H1 (cell line): ENCODE data around the gene CELF4. TPM values are rescaled to one million over a fixed set of nuclear protein-coding genes. Genes with fewer than 3 reads are reported as not detected.

Source experiments
- CTCF ChIA-PET: fragments of 300-600 bp; sonication (Branson Sonifier 250); formaldehyde crosslinking; loops from one replicate; lab custom pipeline; 2021; ENCODE audit not compliant: partially characterized antibody; lab: Charles Lee
- POLR2A ChIA-PET: fragments of 300-600 bp; sonication (Branson Sonifier 250); formaldehyde crosslinking; loops from one replicate; lab custom pipeline; 2021; ENCODE audit warnings: inconsistent platforms; ENCODE audit not compliant: partially characterized antibody; lab: Charles Lee
- DNase-seq, 2 experiments: peaks; one replicate each; pipeline versions ENCODE4 v3.0.0 to v3.0.0-alpha.2; 2010 to 2022; ENCODE audit warnings: low spot score in 2 of 2, low read depth in 1 of 2, mixed read lengths in 1 of 2
- FAIRE-seq: peaks from 2 replicates; lab custom pipeline; 2011; peaks lifted over from hg19 to GRCh38; lab: Jason Lieb, UNC
- H2AFZ ChIP-seq: 2 replicates; pipeline ENCODE4 v1.8.1; 2012; ENCODE audit warnings: low read length, inconsistent platforms
- H2AK5ac ChIP-seq: 2 replicates; pipeline ENCODE4 v1.6.1; 2013; ENCODE audit warnings: low read depth, low read length
- H2BK120ac ChIP-seq: replicated peaks from 2 replicates; pipeline ENCODE3; 2013; ENCODE audit warnings: low read depth, low read length, inconsistent platforms
- H2BK12ac ChIP-seq: 2 replicates; pipeline ENCODE4 v1.6.1; 2013; ENCODE audit warnings: low read depth, low read length
- H2BK15ac ChIP-seq: 2 replicates; pipeline ENCODE4 v1.6.1; 2013; ENCODE audit warnings: low read length
- H2BK20ac ChIP-seq: 2 replicates; pipeline ENCODE4 v1.6.1; 2013; ENCODE audit warnings: low read length
- H2BK5ac ChIP-seq: 2 replicates; pipeline ENCODE4 v1.6.1; 2013; ENCODE audit warnings: low read depth, low read length
- H3K14ac ChIP-seq: 2 replicates; pipeline ENCODE4 v1.6.1; 2013; ENCODE audit warnings: inconsistent platforms; ENCODE audit not compliant: insufficient read length
- H3K18ac ChIP-seq: 2 replicates; pipeline ENCODE4 v1.6.1; 2013; ENCODE audit warnings: low read length; ENCODE audit errors: extremely low read depth
- H3K23ac ChIP-seq: 2 replicates; pipeline ENCODE4 v1.6.1; 2013; ENCODE audit warnings: inconsistent platforms; ENCODE audit not compliant: insufficient read length
- H3K23me2 ChIP-seq: 2 replicates; pipeline ENCODE4 v1.6.1; 2013; ENCODE audit warnings: low read depth, low read length
- H3K27ac ChIP-seq: 2 replicates; pipeline ENCODE4 v1.6.1; 2011; ENCODE audit warnings: low read depth, low read length, inconsistent platforms
- H3K27me3 ChIP-seq, 4 experiments: replicated peaks in 1 of 4; 1 replicate in 1 of 4; 2 replicates in 3 of 4; pipeline versions ENCODE4 v1.6.1 to v1.8.1; 2011 to 2013; ENCODE audit warnings: low read length in 3 of 4, mild to moderate bottlenecking in 3 of 4, inconsistent platforms in 2 of 4, mixed read lengths in 2 of 4, moderate library complexity in 1 of 4; ENCODE audit not compliant: control insufficient read depth in 3 of 4, insufficient read depth in 3 of 4; ENCODE audit errors: extremely low read depth in 1 of 4
- H3K36me3 ChIP-seq, 4 experiments: 2 replicates each; pipeline versions ENCODE4 v1.6.1 to v1.8.1; 2011 to 2013; ENCODE audit warnings: mild to moderate bottlenecking in 4 of 4, low read length in 3 of 4, moderate library complexity in 2 of 4, control low read depth in 1 of 4, inconsistent platforms in 1 of 4; ENCODE audit not compliant: insufficient read depth in 4 of 4, control insufficient read depth in 2 of 4
- H3K4ac ChIP-seq: replicated peaks from 2 replicates; pipeline ENCODE3; 2013; ENCODE audit warnings: low read length, low read depth, mixed read lengths, inconsistent platforms; ENCODE audit not compliant: insufficient read length
- H3K4me1 ChIP-seq, 4 experiments: replicated peaks in 1 of 4; 1 replicate in 1 of 4; 2 replicates in 3 of 4; pipeline versions ENCODE4 v1.6.1 to v1.8.1; 2011 to 2013; ENCODE audit warnings: low read length in 3 of 4, inconsistent platforms in 2 of 4, mixed read lengths in 1 of 4; ENCODE audit not compliant: insufficient read depth in 4 of 4, control insufficient read depth in 3 of 4
- H3K4me2 ChIP-seq, 2 experiments: 2 replicates each; pipeline versions ENCODE4 v1.6.1 to v1.8.1; 2011 to 2013; ENCODE audit warnings: low read depth in 2 of 2, low read length in 2 of 2, control low read depth in 1 of 2, inconsistent platforms in 1 of 2, mild to moderate bottlenecking in 1 of 2; ENCODE audit not compliant: insufficient read depth in 1 of 2
- H3K4me3 ChIP-seq, 4 experiments: fragments of 200-600, 300-600 bp in 1 of 4; sonication (generic), shearing (Covaris generic), sonication (Bioruptor Twin) in 1 of 4; 2 replicates each; pipeline versions ENCODE4 v1.5.1 to v1.8.1; 2011 to 2016; ENCODE audit warnings: low read length in 4 of 4, low read depth in 3 of 4, control low read depth in 2 of 4, inconsistent platforms in 2 of 4, mild to moderate bottlenecking in 2 of 4, mixed read lengths in 1 of 4, moderate library complexity in 1 of 4; ENCODE audit not compliant: insufficient read depth in 2 of 4; ENCODE audit errors: extremely low read depth in 1 of 4
- H3K56ac ChIP-seq: replicated peaks from 2 replicates; pipeline ENCODE3; 2013; ENCODE audit warnings: low read depth, mild to moderate bottlenecking, mixed read lengths, low read length, inconsistent platforms; ENCODE audit not compliant: insufficient read length
- H3K79me1 ChIP-seq: 2 replicates; pipeline ENCODE4 v1.6.1; 2013; ENCODE audit warnings: low read depth, low read length, control low read depth
- H3K79me2 ChIP-seq, 2 experiments: 2 replicates each; pipeline versions ENCODE4 v1.6.1 to v1.8.1; 2012 to 2013; ENCODE audit warnings: low read length in 2 of 2, mild to moderate bottlenecking in 2 of 2, inconsistent platforms in 1 of 2; ENCODE audit not compliant: insufficient read depth in 2 of 2, control insufficient read depth in 1 of 2
- H3K9ac ChIP-seq, 4 experiments: replicated peaks in 1 of 4; 1 replicate in 1 of 4; 2 replicates in 3 of 4; pipeline versions ENCODE4 v1.6.1 to v1.8.1; 2011 to 2013; ENCODE audit warnings: low read depth in 3 of 4, low read length in 3 of 4, control low read depth in 2 of 4, mild to moderate bottlenecking in 2 of 4, moderate library complexity in 2 of 4, inconsistent platforms in 1 of 4; ENCODE audit errors: extremely low read depth in 1 of 4
- H3K9me3 ChIP-seq, 2 experiments: 2 replicates each; pipeline versions ENCODE4 v1.6.1 to v1.8.1; 2012 to 2013; ENCODE audit warnings: mild to moderate bottlenecking in 2 of 2, moderate library complexity in 2 of 2, control low read depth in 1 of 2, inconsistent platforms in 1 of 2, low read depth in 1 of 2, low read length in 1 of 2, mixed read lengths in 1 of 2; ENCODE audit not compliant: insufficient read depth in 2 of 2
- H4K20me1 ChIP-seq, 2 experiments: replicated peaks in 1 of 2; 2 replicates each; pipeline versions ENCODE3 to v1.8.1; 2011 to 2013; ENCODE audit warnings: inconsistent platforms in 2 of 2, low read length in 2 of 2, mild to moderate bottlenecking in 1 of 2; ENCODE audit not compliant: insufficient read depth in 2 of 2, control insufficient read depth in 1 of 2
- H4K5ac ChIP-seq: 2 replicates; pipeline ENCODE4 v1.6.1; 2013; ENCODE audit warnings: low read length, low read depth, mixed read lengths, inconsistent platforms; ENCODE audit not compliant: insufficient read length
- H4K8ac ChIP-seq: 2 replicates; pipeline ENCODE4 v1.8.0; 2013; ENCODE audit warnings: mild to moderate bottlenecking, moderate library complexity, low read length, inconsistent platforms; ENCODE audit not compliant: insufficient read depth; ENCODE audit errors: extremely low read depth
- H4K91ac ChIP-seq: replicated peaks from 2 replicates; pipeline ENCODE3; 2013; ENCODE audit warnings: low read length, mixed read lengths, inconsistent platforms; ENCODE audit not compliant: insufficient read length
- BACH1 ChIP-seq: IDR thresholded peaks from 2 replicates; pipeline ENCODE4 v1.6.1; 2012; ENCODE audit warnings: low read length, improper control_type of control experiment
- WGBS, 2 experiments: shearing (Covaris generic) in 1 of 2; methylation state at CpG; one replicate each; pipeline versions ENCODE4 v1.1.6 to v1.1.7; 2013 to 2015; ENCODE audit warnings: low lambda C conversion rate in 2 of 2, mixed read lengths in 2 of 2, inconsistent platforms in 1 of 2, low coverage in 1 of 2, missing lambda C conversion rate in 1 of 2; ENCODE audit not compliant: insufficient replicate concordance in 2 of 2, insufficient coverage in 1 of 2, insufficient read length in 1 of 2; ENCODE audit errors: extremely low coverage in 1 of 2, missing lambda C conversion rate in 1 of 2; 5-methylcytosine and 5-hydroxymethylcytosine counted together
- polyA plus RNA-seq, 7 experiments: library from polyadenylated mRNA; depleted of rRNA in 3 of 7; stranded (reverse) in 5 of 7; unstranded in 2 of 7; fragments of >200 nt in 5 of 7; fragments of 200-250 nt in 2 of 7; gene quantifications; 1 replicate in 5 of 7; 2 replicates in 1 of 7; 4 replicates in 1 of 7; pipeline versions ENCODE4 v1.2.1 to v1.2.3, GENCODE V29; 2011 to 2013; ENCODE audit warnings: missing spikeins in 2 of 7, mixed read lengths in 2 of 7
- total RNA-seq: library from RNA; stranded (reverse); fragmentation: NEBNext Ultra II Directional; extraction: Animal tissue kit (Norgen Biotek cat#: 25700); gene quantifications from 2 replicates; pipeline ENCODE4 v1.2.1, GENCODE V29; 2021

Gene CELF4
- total and polyA plus RNA-seq, 2 of the 8 experiments (the other 6 are each of a cell fraction or from before 2014, with no cell fraction given): 1.6 to 3.4 TPM

GRCh38 chr18:37575646-37576045, 10.0 kb upstream of the CELF4 start:
- TF ChIP-seq BACH1: no peak
- H3K27ac ChIP-seq: no peak overlapping the region
- H3K4me2 ChIP-seq: no peak overlapping the region
- H4K91ac ChIP-seq: no peak overlapping the region
- peaks cover 0 to 8% (median 2%) of the 10 kb centered on the region in 4 experiments; a peak in 3 of 7 replicates for H3K27me3 ChIP-seq
- H2BK20ac ChIP-seq: peak overlapping the region; percentile 73; the same call in 1 of the 2 replicates
- H2BK5ac ChIP-seq: no peak overlapping the region
- H3K9me3 ChIP-seq: no peaks in the 10 kb centered on the region
- no peaks in the 10 kb centered on the region for H4K20me1 ChIP-seq
- H2BK12ac ChIP-seq: no peak overlapping the region; the same call in 1 of the 2 replicates
- ChIA-PET POLR2A (interaction anchor here (1.6 to 4.7 kb wide), 2 partner anchors 9 to 10 kb away, joined by 5 to 21 read pairs; partner anchors contain the start of gene CELF4), CTCF (interaction anchor here (0.6 to 1.0 kb wide), 4 partner anchors 20 to 630 kb away, joined by 3 read pairs; no protein-coding TSS in a partner anchor)
- no peak overlapping the region for H3K14ac ChIP-seq
- no peak overlapping the region for H2AFZ ChIP-seq
- peaks cover 26 to 50% (median 33%) of the 10 kb centered on the region in 4 experiments for H3K4me1 ChIP-seq
- H3K23ac ChIP-seq: no peak overlapping the region
- H3K23me2 ChIP-seq: no peaks in the 10 kb centered on the region
- H4K5ac ChIP-seq: no peak overlapping the region
- H3K9ac ChIP-seq: no peak overlapping the region
- no peak overlapping the region for H3K4ac ChIP-seq
- H2BK15ac ChIP-seq: no peak overlapping the region
- H2AK5ac ChIP-seq: no peak overlapping the region
- H3K79me2 ChIP-seq: no peaks in the 10 kb centered on the region
- DNase-seq: no peak
- FAIRE-seq: no peak
- H2BK120ac ChIP-seq: no peak overlapping the region
- no peak overlapping the region for H4K8ac ChIP-seq
- no peak overlapping the region for H3K4me3 ChIP-seq
- H3K36me3 ChIP-seq: no peaks in the 10 kb centered on the region
- no peak overlapping the region for H3K18ac ChIP-seq
- 93% methylated on average over 10 of the region's 10 CpGs; no CpG with 5 or more reads in 1 of the 2 experiments for WGBS, 2 experiments
- no peaks in the 10 kb centered on the region for H3K79me1 ChIP-seq
- H3K56ac ChIP-seq: no peak overlapping the region
